HG02938 (cell line): Measurements from ENCODE around the gene NPTX1.

Experiments
- ATAC-seq: cut with Tn5 transposase; IDR thresholded peaks from one replicate; pipeline ENCODE4 v1.9.1; 2021; ENCODE audit warnings: mild to moderate bottlenecking, moderate library complexity; ENCODE audit not compliant: unreplicated experiment

Gene NPTX1

GRCh38 chr17:80504686-80505413 is 28.4 kb upstream of the NPTX1 start:
- no peak for ATAC-seq

- no peak for ATAC-seq
Measured at GRCh38 chr17:80503921-80504320, 27.5 kb upstream of the NPTX1 start.

- ATAC-seq, result no peak
Measured at GRCh38 chr17:80503031-80503430, 26.6 kb upstream of the NPTX1 start.

- ATAC-seq, result no peak
Measured at GRCh38 chr17:80502578-80502877, 26.1 kb upstream of the NPTX1 start.

GRCh38 chr17:80501741-80502577 is 25.6 kb upstream of the NPTX1 start:
- ATAC-seq, result no peak

GRCh38 chr17:80499961-80500665 is 23.7 kb upstream of the NPTX1 start:
- ATAC-seq, result no peak

GRCh38 chr17:80499560-80499959 is 23.2 kb upstream of the NPTX1 start:
- no peak for ATAC-seq

GRCh38 chr17:80498920-80499410 is 22.6 kb upstream of the NPTX1 start:
- ATAC-seq, result no peak

- no peak for ATAC-seq
Measured at GRCh38 chr17:80498242-80498919, 22.0 kb upstream of the NPTX1 start.

GRCh38 chr17:80497726-80498241 is 21.4 kb upstream of the NPTX1 start:
- ATAC-seq, result no peak

GRCh38 chr17:80494547-80494946 is 18.1 kb upstream of the NPTX1 start:
- ATAC-seq, result no peak

- no peak for ATAC-seq
Measured at GRCh38 chr17:80492343-80493136, 16.1 kb upstream of the NPTX1 start.

- ATAC-seq, result no peak
Measured at GRCh38 chr17:80491478-80492342, 15.3 kb upstream of the NPTX1 start.

- ATAC-seq, result no peak
Measured at GRCh38 chr17:80487511-80487910, 11.1 kb upstream of the NPTX1 start.

- no peak for ATAC-seq
Measured at GRCh38 chr17:80486692-80487091, 10.3 kb upstream of the NPTX1 start.

GRCh38 chr17:80485846-80486245 is 9.4 kb upstream of the NPTX1 start:
- ATAC-seq, result no peak

- ATAC-seq, result no peak
Measured at GRCh38 chr17:80482555-80483308, 6.3 kb upstream of the NPTX1 start.

- ATAC-seq, result no peak
Measured at GRCh38 chr17:80482058-80482318, 5.6 kb upstream of the NPTX1 start.
